Astrocyte (in vitro differentiated cells and primary cell): Measurements from ENCODE around the gene RAB11B. TPM values are rescaled to one million over a fixed set of nuclear protein-coding genes. Genes with fewer than 3 reads are reported as not detected.

Experiments
- DNase-seq: peaks from one replicate; pipeline ENCODE4 v3.0.0-alpha.2; 2010; ENCODE audit warnings: low read depth
- FAIRE-seq: peaks from 2 replicates; lab custom pipeline; 2011; peaks lifted over from hg19 to GRCh38; lab: Jason Lieb, UNC
- H2AFZ ChIP-seq: 2 replicates; pipeline ENCODE4 v1.6.0; 2012; ENCODE audit warnings: low read depth, low read length, inconsistent platforms
- H3K27ac ChIP-seq: 2 replicates; pipeline ENCODE4 v1.5.1; 2011; ENCODE audit warnings: low read depth, low read length, inconsistent platforms
- H3K27me3 ChIP-seq: 2 replicates; pipeline ENCODE4 v1.6.0; 2011; ENCODE audit warnings: low read length, inconsistent platforms; ENCODE audit not compliant: insufficient read depth
- H3K36me3 ChIP-seq: 2 replicates; pipeline ENCODE4 v1.5.1; 2011; ENCODE audit warnings: low read length, inconsistent platforms; ENCODE audit not compliant: insufficient read depth
- H3K4me1 ChIP-seq: 2 replicates; pipeline ENCODE4 v1.5.1; 2011; ENCODE audit warnings: low read length, inconsistent platforms; ENCODE audit not compliant: insufficient read depth
- H3K4me2 ChIP-seq: 2 replicates; pipeline ENCODE4 v1.6.0; 2012; ENCODE audit warnings: low read length, inconsistent platforms
- H3K4me3 ChIP-seq: 2 replicates; pipeline ENCODE4 v1.5.1; 2011; ENCODE audit warnings: low read depth, mild to moderate bottlenecking, low read length, inconsistent platforms; ENCODE audit not compliant: insufficient read depth
- H3K79me2 ChIP-seq: 2 replicates; pipeline ENCODE4 v1.6.0; 2012; ENCODE audit warnings: mild to moderate bottlenecking, low read length, inconsistent platforms; ENCODE audit not compliant: insufficient read depth
- H3K9ac ChIP-seq: 2 replicates; pipeline ENCODE4 v1.6.0; 2012; ENCODE audit warnings: mild to moderate bottlenecking, low read length, inconsistent platforms
- H3K9me3 ChIP-seq: 2 replicates; pipeline ENCODE4 v1.5.1; 2012; ENCODE audit warnings: low read depth, mild to moderate bottlenecking, low read length, inconsistent platforms; ENCODE audit not compliant: insufficient read depth
- H4K20me1 ChIP-seq: 2 replicates; pipeline ENCODE4 v1.6.0; 2012; ENCODE audit warnings: low read length, inconsistent platforms; ENCODE audit not compliant: insufficient read depth
- H3K27ac Mint-ChIP-seq: one replicate; pipeline ENCODE4 v1.8.0; 2021; ENCODE audit warnings: mild to moderate bottlenecking, mixed read lengths; ENCODE audit not compliant: unreplicated experiment
- H3K27me3 Mint-ChIP-seq: one replicate; pipeline ENCODE4 v1.8.0; 2021; ENCODE audit warnings: low read depth, mixed read lengths; ENCODE audit not compliant: unreplicated experiment
- H3K36me3 Mint-ChIP-seq: one replicate; pipeline ENCODE4 v1.8.0; 2021; ENCODE audit warnings: low read depth, mixed read lengths; ENCODE audit not compliant: unreplicated experiment
- H3K4me1 Mint-ChIP-seq: one replicate; pipeline ENCODE4 v1.8.0; 2021; ENCODE audit warnings: low read depth, mixed read lengths; ENCODE audit not compliant: unreplicated experiment
- H3K4me3 Mint-ChIP-seq: one replicate; pipeline ENCODE4 v1.8.0; 2021; ENCODE audit warnings: mild to moderate bottlenecking, moderate library complexity, mixed read lengths; ENCODE audit not compliant: unreplicated experiment
- H3K9me3 Mint-ChIP-seq: one replicate; pipeline ENCODE4 v1.8.0; 2021; ENCODE audit warnings: mild to moderate bottlenecking, mixed read lengths; ENCODE audit not compliant: unreplicated experiment
- CTCF ChIP-seq: IDR thresholded peaks from 2 replicates; pipeline ENCODE4 v1.5.1; 2011; ENCODE audit warnings: low read depth, mild to moderate bottlenecking, inconsistent platforms, low read length, moderate library complexity; ENCODE audit not compliant: insufficient read depth
- EZH2 ChIP-seq: IDR thresholded peaks from 2 replicates; pipeline ENCODE4 v1.6.1; 2012; ENCODE audit warnings: mild to moderate bottlenecking, low read length, inconsistent platforms; ENCODE audit not compliant: insufficient read depth
- total RNA-seq: library from RNA; stranded (reverse); gene quantifications from 2 replicates; pipeline ENCODE4 v1.2.1, GENCODE V29; 2021

Gene RAB11B
- total RNA-seq, 1 donor from 2014 or later: 85.2 TPM

- peak overlapping the region; percentile 85 for H3K27ac Mint-ChIP-seq
- H4K20me1 ChIP-seq: peaks cover 94% of the 10 kb centered on the region
- H3K79me2 ChIP-seq: peaks cover 98% of the 10 kb centered on the region
- no peaks in the 10 kb centered on the region for H3K27me3 Mint-ChIP-seq
- TF ChIP-seq EZH2 (no peak), CTCF (no peak)
- DNase-seq: no peak
- no peaks in the 10 kb centered on the region for H3K9me3 Mint-ChIP-seq
- H3K9ac ChIP-seq: no peak overlapping the region
- H3K27me3 ChIP-seq: no peaks in the 10 kb centered on the region
- H3K4me2 ChIP-seq: peak overlapping the region; percentile 57
- H3K36me3 Mint-ChIP-seq: peaks cover 2% of the 10 kb centered on the region
- no peaks in the 10 kb centered on the region for H3K9me3 ChIP-seq
- H3K4me3 ChIP-seq: no peak overlapping the region
- FAIRE-seq: no peak
- peaks cover 54% of the 10 kb centered on the region for H3K4me1 Mint-ChIP-seq
- H2AFZ ChIP-seq: no peak overlapping the region
- peaks cover 16% of the 10 kb centered on the region for H3K36me3 ChIP-seq
- H3K4me3 Mint-ChIP-seq: peak overlapping the region; percentile 76
- H3K27ac ChIP-seq: peak overlapping the region; percentile 2
- peaks cover 17% of the 10 kb centered on the region for H3K4me1 ChIP-seq
Measured at GRCh38 chr19:8451377-8451776, 61.2 kb downstream of the RAB11B start.

- peaks cover 7% of the 10 kb centered on the region for H3K36me3 Mint-ChIP-seq
Measured at GRCh38 chr19:8451885-8452284, 61.7 kb downstream of the RAB11B start.

More at GRCh38 chr19:8451885-8452284, 61.7 kb downstream of the RAB11B start:
- no peak for TF ChIP-seq CTCF
- no peak for TF ChIP-seq EZH2
- peak overlapping the region; percentile 57 for H3K4me2 ChIP-seq
- H3K4me1 ChIP-seq: peaks cover 12% of the 10 kb centered on the region
- H3K27me3 ChIP-seq: no peaks in the 10 kb centered on the region
- peak overlapping the region; percentile 2 for H3K27ac ChIP-seq
- no peak overlapping the region for H3K4me3 ChIP-seq
- no peak for FAIRE-seq
- H2AFZ ChIP-seq: no peak overlapping the region
- Mint-ChIP-seq H3K4me3 (peak overlapping the region; percentile 76), H3K4me1 (peaks cover 54% of the 10 kb centered on the region), H3K27me3 (no peaks in the 10 kb centered on the region), H3K27ac (peak overlapping the region; percentile 85), H3K9me3 (no peaks in the 10 kb centered on the region)
- peaks cover 16% of the 10 kb centered on the region for H3K36me3 ChIP-seq
- peaks cover 98% of the 10 kb centered on the region for H3K79me2 ChIP-seq
- H3K9ac ChIP-seq: no peak overlapping the region
- peaks cover 94% of the 10 kb centered on the region for H4K20me1 ChIP-seq
- peak; percentile 77 for DNase-seq
- H3K9me3 ChIP-seq: no peaks in the 10 kb centered on the region
